PC-3 (cell line): ENCODE data around the gene MACROD1. TPM values are rescaled to one million over a fixed set of nuclear protein-coding genes. Genes with fewer than 3 reads are reported as not detected.
A peak's percentile ranks its signal among the peaks of the same experiment; 100 is the strongest.

Source experiments
- ATAC-seq: fragments of 200-7000 bp; cut with Tn5 transposase; 2 replicates; pipeline ENCODE4 v1.9.1; 2020; ENCODE audit warnings: mild to moderate bottlenecking, moderate library complexity
- BruUV-seq: library from RNA; stranded (reverse); fragments of 400-500 nt; replicated peaks from 2 replicates; lab custom pipeline; 2021; lab: Mats Ljungman, UMichigan
- CTCF ChIA-PET: fragments of 300-600 bp; sonication (Branson Sonifier 250); formaldehyde crosslinking; loops from one replicate; lab custom pipeline; 2022; ENCODE audit warnings: antibody characterized with exemption; lab: Charles Lee
- POLR2A ChIA-PET: fragments of 300-600 bp; sonication (Branson Sonifier 250); formaldehyde crosslinking; loops from one replicate; lab custom pipeline; 2022; ENCODE audit warnings: antibody characterized with exemption; ENCODE audit not compliant: unreplicated experiment; lab: Charles Lee
- DNase-seq: peaks from one replicate; pipeline ENCODE4 v3.0.0-alpha.2; 2015
- H2AFZ ChIP-seq: fragments of 300-600 bp; sonication (generic); 2 replicates; pipeline ENCODE4 v1.6.0; 2016; ENCODE audit warnings: antibody characterized with exemption, low read length
- H3F3A ChIP-seq: fragments of 300-600 bp; sonication (generic); one replicate; pipeline ENCODE4 v1.6.0; 2017; ENCODE audit warnings: antibody characterized with exemption, low read length, control low read depth, mild to moderate bottlenecking; ENCODE audit not compliant: unreplicated experiment
- H3K27ac ChIP-seq: fragments of 300-600 bp; sonication (generic); 2 replicates; pipeline ENCODE4 v1.5.1; 2016; ENCODE audit warnings: mild to moderate bottlenecking, low read length
- H3K27me3 ChIP-seq: fragments of 300-600 bp; sonication (generic); 2 replicates; pipeline ENCODE4 v1.6.1; 2016; ENCODE audit warnings: low read length, mixed read lengths
- H3K36me3 ChIP-seq: fragments of 300-600 bp; sonication (generic); 2 replicates; pipeline ENCODE4 v1.6.1; 2016; ENCODE audit warnings: low read depth, mixed run types, low read length, mixed read lengths
- H3K4me1 ChIP-seq: fragments of 300-600 bp; sonication (generic); 2 replicates; pipeline ENCODE4 v1.5.1; 2016; ENCODE audit warnings: low read length; ENCODE audit not compliant: insufficient read depth
- H3K4me2 ChIP-seq: fragments of 300-600 bp; sonication (generic); 2 replicates; pipeline ENCODE4 v1.6.0; 2016; ENCODE audit warnings: low read length
- H3K4me3 ChIP-seq: fragments of 300-600 bp; sonication (generic); 2 replicates; pipeline ENCODE4 v1.5.1; 2016; ENCODE audit warnings: mild to moderate bottlenecking, low read length, mixed read lengths
- H3K79me2 ChIP-seq: fragments of 300-600 bp; sonication (generic); 2 replicates; pipeline ENCODE4 v1.6.1; 2017; ENCODE audit warnings: low read length, mixed read lengths
- H3K9ac ChIP-seq: fragments of 300-600 bp; sonication (generic); 2 replicates; pipeline ENCODE4 v1.6.0; 2016; ENCODE audit warnings: mild to moderate bottlenecking, low read length
- H3K9me2 ChIP-seq: fragments of 300-600 bp; sonication (generic); replicated peaks from 2 replicates; pipeline ENCODE4 v1.6.1; 2016; ENCODE audit warnings: mixed run types, low read length, mixed read lengths
- H3K9me3 ChIP-seq: fragments of 300-600 bp; sonication (generic); 2 replicates; pipeline ENCODE4 v1.6.1; 2016; ENCODE audit warnings: low read length, mixed read lengths
- H4K20me1 ChIP-seq: fragments of 300-600 bp; sonication (generic); 2 replicates; pipeline ENCODE4 v1.6.1; 2016; ENCODE audit warnings: low read length, mixed read lengths
- CTCF ChIP-seq: fragments of 300-600 bp; sonication (generic); conservative IDR thresholded peaks from 2 replicates; pipeline ENCODE4 v1.5.1; 2017; ENCODE audit warnings: antibody characterized with exemption, low read depth, mild to moderate bottlenecking, low read length
- EZH2 ChIP-seq: fragments of 300-600 bp; sonication (generic); IDR thresholded peaks from one replicate; pipeline ENCODE4 v1.6.1; 2017; ENCODE audit warnings: antibody characterized with exemption, mild to moderate bottlenecking, low read length; ENCODE audit not compliant: unreplicated experiment
- EZH2phosphoT487 ChIP-seq: fragments of 300-600 bp; sonication (generic); IDR thresholded peaks from 2 replicates; pipeline ENCODE4 v1.6.1; 2018; ENCODE audit warnings: mild to moderate bottlenecking, antibody characterized with exemption, low read length, borderline replicate concordance
- intact Hi-C: fragments of 100-400 bp; cut with micrococcal nuclease; formaldehyde crosslinking; loops from 2 replicates; pipeline ENCODE4 v1.9.0; 2023
- total RNA-seq: library from RNA; depleted of rRNA; stranded (reverse); fragments of >200 nt; gene quantifications from 2 replicates; pipeline ENCODE4 v1.2.3, GENCODE V29; 2014

Gene MACROD1
- total RNA-seq, 1 experiment from 2014 or later: 71.4 TPM

GRCh38 chr11:64150481-64151239, 15.3 kb downstream of the MACROD1 start:
- Histone ChIP-seq H3K27me3 (no peaks in the 10 kb centered on the region), H3K4me3 (no peak overlapping the region), H4K20me1 (no peaks in the 10 kb centered on the region), H3K4me1 (no peaks in the 10 kb centered on the region), H3K27ac (no peak overlapping the region), H3K36me3 (no peaks in the 10 kb centered on the region), H3F3A (no peaks in the 10 kb centered on the region), H3K9me3 (no peaks in the 10 kb centered on the region), H3K4me2 (no peak overlapping the region), H3K9ac (no peak overlapping the region), H3K9me2 (no peaks in the 10 kb centered on the region), H3K79me2 (no peaks in the 10 kb centered on the region), H2AFZ (no peak overlapping the region)
- ChIA-PET CTCF (no interaction called here), POLR2A (no interaction called here)
- TF ChIP-seq EZH2 (no peak), EZH2phosphoT487 (no peak), CTCF (no peak)
- BruUV-seq: no TSS peak
- ATAC-seq: no peak
- no peak for DNase-seq
- intact Hi-C loops: loop anchor here (5.0 kb wide), 1 partner anchor 313 kb away; the partner anchor contains the start of gene MARK2

GRCh38 chr11:64150051-64150450, 15.9 kb downstream of the MACROD1 start:
- POLR2A ChIA-PET: no interaction called here
- CTCF ChIA-PET: no interaction called here
- Histone ChIP-seq H3F3A (no peaks in the 10 kb centered on the region), H3K27me3 (no peaks in the 10 kb centered on the region), H3K9me3 (no peaks in the 10 kb centered on the region), H3K4me1 (no peaks in the 10 kb centered on the region), H2AFZ (no peak overlapping the region), H3K4me2 (no peak overlapping the region), H3K9me2 (no peaks in the 10 kb centered on the region), H4K20me1 (no peaks in the 10 kb centered on the region), H3K36me3 (no peaks in the 10 kb centered on the region), H3K9ac (no peak overlapping the region), H3K4me3 (no peak overlapping the region), H3K27ac (no peak overlapping the region), H3K79me2 (no peaks in the 10 kb centered on the region)
- BruUV-seq: no TSS peak
- TF ChIP-seq EZH2 (no peak), CTCF (no peak), EZH2phosphoT487 (no peak)
- no peak for ATAC-seq
- intact Hi-C loops: loop anchor here (5.0 kb wide), 1 partner anchor 313 kb away; the partner anchor contains the start of gene MARK2
- no peak for DNase-seq

- intact Hi-C loops: loop anchor here (5.0 to 10.0 kb wide), 2 partner anchors 57 to 384 kb away; partner anchors contain the start of gene ZFTA
- ChIA-PET POLR2A (no interaction called here), CTCF (interaction anchor here (0.7 kb wide), 1 partner anchor 149 kb away, joined by 4 read pairs; no protein-coding TSS in a partner anchor)
These were observed 16.8 kb downstream of the MACROD1 start for GRCh38 chr11:64148917-64149617.

More at GRCh38 chr11:64148917-64149617, 16.8 kb downstream of the MACROD1 start:
- no peak for DNase-seq
- Histone ChIP-seq H3K4me3 (no peak overlapping the region), H2AFZ (no peak overlapping the region), H3K4me1 (no peaks in the 10 kb centered on the region), H3K79me2 (no peaks in the 10 kb centered on the region), H3K9me3 (no peaks in the 10 kb centered on the region), H3K4me2 (no peak overlapping the region), H3K27me3 (no peaks in the 10 kb centered on the region), H3K9ac (no peak overlapping the region), H3F3A (no peaks in the 10 kb centered on the region), H3K9me2 (no peaks in the 10 kb centered on the region), H3K36me3 (no peaks in the 10 kb centered on the region), H4K20me1 (no peaks in the 10 kb centered on the region), H3K27ac (no peak overlapping the region)
- ATAC-seq: no peak
- no TSS peak for BruUV-seq
- TF ChIP-seq CTCF: peak; percentile 42; the same call in 1 of the 2 replicates
- TF ChIP-seq EZH2phosphoT487: no peak
- TF ChIP-seq EZH2: no peak
